ENCODE measurements around the gene GLYR1.

GRCh38 chr16:4883501-4883900, 36.4 kb upstream of the GLYR1 start:
- TF ChIP-seq, protein P1, sequence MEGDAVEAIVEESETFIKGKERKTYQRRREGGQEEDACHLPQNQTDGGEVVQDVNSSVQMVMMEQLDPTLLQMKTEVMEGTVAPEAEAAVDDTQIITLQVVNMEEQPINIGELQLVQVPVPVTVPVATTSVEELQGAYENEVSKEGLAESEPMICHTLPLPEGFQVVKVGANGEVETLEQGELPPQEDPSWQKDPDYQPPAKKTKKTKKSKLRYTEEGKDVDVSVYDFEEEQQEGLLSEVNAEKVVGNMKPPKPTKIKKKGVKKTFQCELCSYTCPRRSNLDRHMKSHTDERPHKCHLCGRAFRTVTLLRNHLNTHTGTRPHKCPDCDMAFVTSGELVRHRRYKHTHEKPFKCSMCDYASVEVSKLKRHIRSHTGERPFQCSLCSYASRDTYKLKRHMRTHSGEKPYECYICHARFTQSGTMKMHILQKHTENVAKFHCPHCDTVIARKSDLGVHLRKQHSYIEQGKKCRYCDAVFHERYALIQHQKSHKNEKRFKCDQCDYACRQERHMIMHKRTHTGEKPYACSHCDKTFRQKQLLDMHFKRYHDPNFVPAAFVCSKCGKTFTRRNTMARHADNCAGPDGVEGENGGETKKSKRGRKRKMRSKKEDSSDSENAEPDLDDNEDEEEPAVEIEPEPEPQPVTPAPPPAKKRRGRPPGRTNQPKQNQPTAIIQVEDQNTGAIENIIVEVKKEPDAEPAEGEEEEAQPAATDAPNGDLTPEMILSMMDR (IDR thresholded peaks at IDR 0.05) = no peak
- TF ChIP-seq POLR2AphosphoS5 (IDR thresholded peaks at IDR 0.05; ENCODE audit: low read depth, low read length) = no peak
- no peak for TF ChIP-seq SIN3A (IDR thresholded peaks at IDR 0.05; ENCODE audit: borderline replicate concordance, insufficient read depth, low read depth, low read length)
